Prostate gland (tissue), 2 donors: ENCODE measurements around the gene MTFR2.

ENCODE experiments used
- POLR2A ChIP-seq: fragments of 450-650 bp; IDR thresholded peaks from one replicate; pipeline ENCODE4 v1.6.1; 2016; ENCODE audit warnings: antibody characterized with exemption, mild to moderate bottlenecking
- POLR2AphosphoS5 ChIP-seq: sonication (generic); formaldehyde crosslinking; IDR thresholded peaks from one replicate; pipeline ENCODE4 v1.6.1; 2017; ENCODE audit warnings: antibody characterized with exemption
- TF ChIP-seq, protein P1 (sequence below), 4 experiments: fragments of 200-600 bp in 2 of 4; fragments of 450-650 bp in 2 of 4; sonication (generic) in 2 of 4; IDR thresholded peaks; 1 replicate in 3 of 4; 2 replicates in 1 of 4; pipeline ENCODE4 v1.5.1; 2016 to 2019; ENCODE audit warnings: antibody characterized with exemption in 4 of 4, mild to moderate bottlenecking in 2 of 4, moderate library complexity in 2 of 4

DNA sequence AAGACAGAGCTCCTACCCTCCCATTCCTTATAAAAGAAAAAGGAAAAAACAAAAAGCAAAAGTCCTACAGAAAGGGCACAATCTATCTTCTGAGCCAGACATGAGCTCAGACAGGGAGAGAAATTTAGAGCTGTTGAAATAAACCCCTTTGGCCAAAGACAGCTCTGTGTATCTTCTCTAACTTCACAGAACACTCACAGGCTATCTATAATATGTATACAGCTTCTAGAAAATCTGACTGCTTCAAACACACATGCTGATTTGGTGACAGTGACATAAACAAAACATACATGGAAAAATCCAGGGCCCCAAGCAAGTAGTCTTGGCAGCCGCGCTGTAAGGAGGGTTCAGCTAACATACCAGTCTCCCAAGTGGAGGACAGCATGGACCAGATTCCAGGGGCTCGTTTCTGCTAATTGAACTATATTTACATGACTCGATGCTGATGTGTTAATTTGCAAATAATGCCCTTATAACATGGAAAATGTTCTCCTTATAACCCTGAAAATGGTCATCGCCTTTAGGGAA is 37.0 kb downstream of the MTFR2 start:
- TF ChIP-seq, protein P1, sequence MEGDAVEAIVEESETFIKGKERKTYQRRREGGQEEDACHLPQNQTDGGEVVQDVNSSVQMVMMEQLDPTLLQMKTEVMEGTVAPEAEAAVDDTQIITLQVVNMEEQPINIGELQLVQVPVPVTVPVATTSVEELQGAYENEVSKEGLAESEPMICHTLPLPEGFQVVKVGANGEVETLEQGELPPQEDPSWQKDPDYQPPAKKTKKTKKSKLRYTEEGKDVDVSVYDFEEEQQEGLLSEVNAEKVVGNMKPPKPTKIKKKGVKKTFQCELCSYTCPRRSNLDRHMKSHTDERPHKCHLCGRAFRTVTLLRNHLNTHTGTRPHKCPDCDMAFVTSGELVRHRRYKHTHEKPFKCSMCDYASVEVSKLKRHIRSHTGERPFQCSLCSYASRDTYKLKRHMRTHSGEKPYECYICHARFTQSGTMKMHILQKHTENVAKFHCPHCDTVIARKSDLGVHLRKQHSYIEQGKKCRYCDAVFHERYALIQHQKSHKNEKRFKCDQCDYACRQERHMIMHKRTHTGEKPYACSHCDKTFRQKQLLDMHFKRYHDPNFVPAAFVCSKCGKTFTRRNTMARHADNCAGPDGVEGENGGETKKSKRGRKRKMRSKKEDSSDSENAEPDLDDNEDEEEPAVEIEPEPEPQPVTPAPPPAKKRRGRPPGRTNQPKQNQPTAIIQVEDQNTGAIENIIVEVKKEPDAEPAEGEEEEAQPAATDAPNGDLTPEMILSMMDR (IDR thresholded peaks at IDR 0.05), result no peak
- no peak for TF ChIP-seq POLR2AphosphoS5
- no peak for TF ChIP-seq POLR2A
